Neural cell (in vitro differentiated cells): ENCODE results near the gene TRIM5. TPM values are rescaled to one million over a fixed set of nuclear protein-coding genes. Genes with fewer than 3 reads are reported as not detected.

Source experiments
- H2AFZ ChIP-seq: fragments of 200-600, 300-800 bp; sonication (generic), shearing (Covaris generic); 2 replicates; pipeline ENCODE4 v1.6.0; 2014; ENCODE audit warnings: low read depth, mild to moderate bottlenecking, antibody characterized with exemption, low read length, moderate library complexity
- H3F3A ChIP-seq: fragments of 200-600 bp; shearing (Covaris generic); 2 replicates; pipeline ENCODE4 v1.6.1; 2016; ENCODE audit warnings: mild to moderate bottlenecking, moderate library complexity, mixed read lengths, antibody characterized with exemption, low read length; ENCODE audit not compliant: insufficient read depth, poor library complexity, severe bottlenecking
- H3K27ac ChIP-seq: fragments of 200-600, 300-800 bp; sonication (generic), shearing (Covaris generic); 2 replicates; pipeline ENCODE4 v1.5.1; 2014; ENCODE audit warnings: mild to moderate bottlenecking, low read length, moderate library complexity
- H3K27me3 ChIP-seq: fragments of 300-800, 200-600 bp; sonication (generic), shearing (Covaris generic); 2 replicates; pipeline ENCODE4 v1.6.0; 2014; ENCODE audit warnings: mild to moderate bottlenecking, low read depth, low read length, moderate library complexity; ENCODE audit not compliant: insufficient read depth
- H3K36me3 ChIP-seq: fragments of 300-800, 200-600 bp; sonication (generic), shearing (Covaris generic); 2 replicates; pipeline ENCODE4 v1.5.1; 2014; ENCODE audit warnings: mild to moderate bottlenecking, antibody characterized with exemption, low read length, moderate library complexity; ENCODE audit not compliant: insufficient read depth
- H3K4me2 ChIP-seq: fragments of 300-800, 200-600 bp; sonication (generic), shearing (Covaris generic); 2 replicates; pipeline ENCODE4 v1.6.0; 2014; ENCODE audit warnings: mild to moderate bottlenecking, low read length
- H3K4me3 ChIP-seq: fragments of 300-800, 200-600 bp; sonication (generic), shearing (Covaris generic); 2 replicates; pipeline ENCODE4 v1.5.1; 2014; ENCODE audit warnings: mild to moderate bottlenecking, low read length, moderate library complexity
- H3K79me2 ChIP-seq: fragments of 200-600 bp; shearing (Covaris generic); replicated peaks from 2 replicates; pipeline ENCODE4 v1.6.0; 2014; ENCODE audit warnings: mild to moderate bottlenecking, low read length, moderate library complexity; ENCODE audit not compliant: insufficient read depth
- H3K9ac ChIP-seq: fragments of 300-800, 200-600 bp; sonication (generic), shearing (Covaris generic); 2 replicates; pipeline ENCODE4 v1.6.1; 2016; ENCODE audit warnings: mild to moderate bottlenecking, low read length, mixed read lengths
- H3K9me2 ChIP-seq: fragments of 200-600 bp; shearing (Covaris generic); 2 replicates; pipeline ENCODE4 v1.6.1; 2016; ENCODE audit warnings: mild to moderate bottlenecking, low read length, mixed read lengths; ENCODE audit not compliant: insufficient read depth
- H3K9me3 ChIP-seq: fragments of 200-600, 300-800 bp; sonication (generic), shearing (Covaris generic); 2 replicates; pipeline ENCODE4 v1.6.1; 2016; ENCODE audit warnings: mild to moderate bottlenecking, mixed run types, low read length, moderate library complexity, mixed read lengths
- H4K20me1 ChIP-seq: fragments of 200-600 bp; shearing (Covaris generic); 2 replicates; pipeline ENCODE4 v1.6.1; 2016; ENCODE audit warnings: mild to moderate bottlenecking, mixed run types; ENCODE audit not compliant: insufficient read depth
- EP300 ChIP-seq: fragments of 450-650 bp; conservative IDR thresholded peaks from 2 replicates; pipeline ENCODE4 v1.6.1; 2014; ENCODE audit warnings: antibody characterized with exemption, mild to moderate bottlenecking, moderate library complexity; ENCODE audit not compliant: poor library complexity, severe bottlenecking
- EZH2 ChIP-seq: fragments of 200-600, 300-800 bp; shearing (Covaris generic), sonication (generic); IDR thresholded peaks from 2 replicates; pipeline ENCODE4 v1.6.1; 2014; ENCODE audit warnings: antibody characterized with exemption, low read length, borderline replicate concordance, mild to moderate bottlenecking; ENCODE audit not compliant: insufficient read depth, poor library complexity, severe bottlenecking
- MXI1 ChIP-seq: fragments of 450-650 bp; conservative IDR thresholded peaks from 2 replicates; pipeline ENCODE4 v1.6.1; 2014; ENCODE audit warnings: antibody characterized with exemption, mild to moderate bottlenecking; ENCODE audit not compliant: poor library complexity, severe bottlenecking
- POLR2AphosphoS5 ChIP-seq: IDR thresholded peaks from 2 replicates; pipeline ENCODE4 v1.6.1; 2012
- RAD21 ChIP-seq: fragments of 450-650 bp; conservative IDR thresholded peaks from 2 replicates; pipeline ENCODE4 v1.6.1; 2014; ENCODE audit warnings: antibody characterized with exemption, mild to moderate bottlenecking, moderate library complexity
- SMC3 ChIP-seq: fragments of 450-650 bp; conservative IDR thresholded peaks from 2 replicates; pipeline ENCODE4 v1.6.1; 2014; ENCODE audit warnings: antibody characterized with exemption, mild to moderate bottlenecking, moderate library complexity; ENCODE audit not compliant: poor library complexity
- TAF1 ChIP-seq: IDR thresholded peaks from 2 replicates; pipeline ENCODE4 v1.6.1; 2012; ENCODE audit warnings: low read depth
- polyA plus RNA-seq: library from polyadenylated mRNA; depleted of rRNA; stranded (reverse); fragments of >200 nt; gene quantifications from 2 replicates; pipeline ENCODE4 v1.2.3, GENCODE V29; 2014
- TF ChIP-seq, protein P1 (sequence below): fragments of 450-650 bp; IDR thresholded peaks from 2 replicates; pipeline ENCODE4 v1.5.1; 2014; ENCODE audit warnings: antibody characterized with exemption, mild to moderate bottlenecking, moderate library complexity; ENCODE audit not compliant: poor library complexity, severe bottlenecking
- TF ChIP-seq, protein P2 (sequence below): IDR thresholded peaks from 2 replicates; pipeline ENCODE4 v1.6.1; 2012; ENCODE audit warnings: borderline replicate concordance

The TRIM5 gene
- polyA plus RNA-seq, 1 donor from 2014 or later = 2.0 TPM

- H3K4me3 ChIP-seq = no peak overlapping the region
- no peaks in the 10 kb centered on the region for H4K20me1 ChIP-seq
- no peak overlapping the region for H2AFZ ChIP-seq
- H3K4me2 ChIP-seq = no peak overlapping the region
- TF ChIP-seq SMC3 (no peak), MXI1 (no peak), TAF1 (no peak), EZH2 (no peak), EP300 (no peak)
- no peaks in the 10 kb centered on the region for H3K27me3 ChIP-seq
- no peaks in the 10 kb centered on the region for H3K9me3 ChIP-seq
- H3K36me3 ChIP-seq = no peaks in the 10 kb centered on the region
- no peaks in the 10 kb centered on the region for H3K79me2 ChIP-seq
- H3K9ac ChIP-seq = no peak overlapping the region
- H3F3A ChIP-seq = no peaks in the 10 kb centered on the region
- no peak overlapping the region for H3K27ac ChIP-seq
- H3K9me2 ChIP-seq = no peaks in the 10 kb centered on the region
These were observed 41.5 kb upstream of the TRIM5 start for GRCh38 chr11:5726351-5726750.

DNA sequence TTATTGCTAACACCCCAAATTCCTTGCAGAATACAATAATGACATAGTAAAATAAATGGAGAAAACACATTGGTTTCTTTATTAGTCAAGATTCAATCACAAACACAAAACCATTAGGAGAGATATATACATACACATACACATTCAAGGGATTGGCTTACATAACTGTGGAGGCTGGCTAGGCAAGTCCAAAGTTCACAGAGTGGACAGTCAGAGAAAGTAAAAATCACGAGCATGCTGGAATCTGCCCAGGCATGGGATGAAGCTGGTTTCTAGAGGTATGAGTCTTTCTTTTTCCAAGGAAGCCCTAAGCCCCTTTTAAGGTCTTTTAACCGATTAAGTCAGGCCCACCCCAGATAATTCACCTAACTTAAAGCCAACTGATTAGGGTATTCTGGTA, 37.7 kb upstream of the TRIM5 start:
- Histone ChIP-seq H4K20me1 (no peaks in the 10 kb centered on the region), H2AFZ (no peak overlapping the region), H3K4me2 (no peak overlapping the region), H3K9ac (no peak overlapping the region), H3K36me3 (no peaks in the 10 kb centered on the region), H3K27me3 (no peaks in the 10 kb centered on the region), H3F3A (no peaks in the 10 kb centered on the region), H3K9me3 (no peaks in the 10 kb centered on the region), H3K4me3 (no peak overlapping the region), H3K79me2 (no peaks in the 10 kb centered on the region), H3K27ac (no peak overlapping the region), H3K9me2 (no peaks in the 10 kb centered on the region)
- TF ChIP-seq EP300 (no peak), MXI1 (no peak), RAD21 (no peak), SMC3 (no peak), EZH2 (no peak), POLR2AphosphoS5 (no peak), TAF1 (no peak)
- TF ChIP-seq, protein P1, sequence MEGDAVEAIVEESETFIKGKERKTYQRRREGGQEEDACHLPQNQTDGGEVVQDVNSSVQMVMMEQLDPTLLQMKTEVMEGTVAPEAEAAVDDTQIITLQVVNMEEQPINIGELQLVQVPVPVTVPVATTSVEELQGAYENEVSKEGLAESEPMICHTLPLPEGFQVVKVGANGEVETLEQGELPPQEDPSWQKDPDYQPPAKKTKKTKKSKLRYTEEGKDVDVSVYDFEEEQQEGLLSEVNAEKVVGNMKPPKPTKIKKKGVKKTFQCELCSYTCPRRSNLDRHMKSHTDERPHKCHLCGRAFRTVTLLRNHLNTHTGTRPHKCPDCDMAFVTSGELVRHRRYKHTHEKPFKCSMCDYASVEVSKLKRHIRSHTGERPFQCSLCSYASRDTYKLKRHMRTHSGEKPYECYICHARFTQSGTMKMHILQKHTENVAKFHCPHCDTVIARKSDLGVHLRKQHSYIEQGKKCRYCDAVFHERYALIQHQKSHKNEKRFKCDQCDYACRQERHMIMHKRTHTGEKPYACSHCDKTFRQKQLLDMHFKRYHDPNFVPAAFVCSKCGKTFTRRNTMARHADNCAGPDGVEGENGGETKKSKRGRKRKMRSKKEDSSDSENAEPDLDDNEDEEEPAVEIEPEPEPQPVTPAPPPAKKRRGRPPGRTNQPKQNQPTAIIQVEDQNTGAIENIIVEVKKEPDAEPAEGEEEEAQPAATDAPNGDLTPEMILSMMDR = no peak
- TF ChIP-seq, protein P2, sequence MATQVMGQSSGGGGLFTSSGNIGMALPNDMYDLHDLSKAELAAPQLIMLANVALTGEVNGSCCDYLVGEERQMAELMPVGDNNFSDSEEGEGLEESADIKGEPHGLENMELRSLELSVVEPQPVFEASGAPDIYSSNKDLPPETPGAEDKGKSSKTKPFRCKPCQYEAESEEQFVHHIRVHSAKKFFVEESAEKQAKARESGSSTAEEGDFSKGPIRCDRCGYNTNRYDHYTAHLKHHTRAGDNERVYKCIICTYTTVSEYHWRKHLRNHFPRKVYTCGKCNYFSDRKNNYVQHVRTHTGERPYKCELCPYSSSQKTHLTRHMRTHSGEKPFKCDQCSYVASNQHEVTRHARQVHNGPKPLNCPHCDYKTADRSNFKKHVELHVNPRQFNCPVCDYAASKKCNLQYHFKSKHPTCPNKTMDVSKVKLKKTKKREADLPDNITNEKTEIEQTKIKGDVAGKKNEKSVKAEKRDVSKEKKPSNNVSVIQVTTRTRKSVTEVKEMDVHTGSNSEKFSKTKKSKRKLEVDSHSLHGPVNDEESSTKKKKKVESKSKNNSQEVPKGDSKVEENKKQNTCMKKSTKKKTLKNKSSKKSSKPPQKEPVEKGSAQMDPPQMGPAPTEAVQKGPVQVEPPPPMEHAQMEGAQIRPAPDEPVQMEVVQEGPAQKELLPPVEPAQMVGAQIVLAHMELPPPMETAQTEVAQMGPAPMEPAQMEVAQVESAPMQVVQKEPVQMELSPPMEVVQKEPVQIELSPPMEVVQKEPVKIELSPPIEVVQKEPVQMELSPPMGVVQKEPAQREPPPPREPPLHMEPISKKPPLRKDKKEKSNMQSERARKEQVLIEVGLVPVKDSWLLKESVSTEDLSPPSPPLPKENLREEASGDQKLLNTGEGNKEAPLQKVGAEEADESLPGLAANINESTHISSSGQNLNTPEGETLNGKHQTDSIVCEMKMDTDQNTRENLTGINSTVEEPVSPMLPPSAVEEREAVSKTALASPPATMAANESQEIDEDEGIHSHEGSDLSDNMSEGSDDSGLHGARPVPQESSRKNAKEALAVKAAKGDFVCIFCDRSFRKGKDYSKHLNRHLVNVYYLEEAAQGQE = no peak
